DOHH2 (cell line): ENCODE data around the gene KSR1.
"Not testable (repeated sequence)": the region's sequence is repeated elsewhere in the genome, so short reads cannot be mapped to it uniquely, and the experiment has no call there.

Experiments
- H3F3A ChIP-seq: fragments of 200-600 bp; sonication (generic), shearing (Covaris generic); 2 replicates; pipeline ENCODE4 v1.6.0; 2016; ENCODE audit warnings: antibody characterized with exemption, mild to moderate bottlenecking; ENCODE audit not compliant: control insufficient read depth, insufficient read depth
- H3K27ac ChIP-seq: fragments of 200-600 bp; sonication (generic); 2 replicates; pipeline ENCODE4 v1.5.1; 2014; ENCODE audit warnings: low read depth, mild to moderate bottlenecking, low read length, moderate library complexity
- H3K27me3 ChIP-seq: fragments of 200-600 bp; sonication (generic); 2 replicates; pipeline ENCODE4 v1.6.1; 2014; ENCODE audit warnings: mild to moderate bottlenecking, low read length, mixed read lengths; ENCODE audit not compliant: control insufficient read depth
- H3K36me3 ChIP-seq: fragments of 200-600 bp; sonication (generic); 2 replicates; pipeline ENCODE4 v1.6.1; 2014; ENCODE audit warnings: mild to moderate bottlenecking, low read length, moderate library complexity, mixed read lengths; ENCODE audit not compliant: control insufficient read depth
- H3K4me1 ChIP-seq: fragments of 200-600 bp; sonication (generic); 2 replicates; pipeline ENCODE4 v1.6.1; 2014; ENCODE audit warnings: mild to moderate bottlenecking, low read length, mixed read lengths; ENCODE audit not compliant: control insufficient read depth
- H3K4me2 ChIP-seq: fragments of 200-600 bp; sonication (generic); 2 replicates; pipeline ENCODE4 v1.6.0; 2014; ENCODE audit warnings: mild to moderate bottlenecking, low read length, moderate library complexity
- H3K4me3 ChIP-seq: fragments of 200-600 bp; sonication (generic); 2 replicates; pipeline ENCODE4 v1.5.1; 2014; ENCODE audit warnings: mild to moderate bottlenecking, low read length, mixed read lengths
- H3K79me2 ChIP-seq: fragments of 200-600 bp; sonication (generic); 2 replicates; pipeline ENCODE4 v1.6.1; 2014; ENCODE audit warnings: mild to moderate bottlenecking, low read length, mixed read lengths; ENCODE audit not compliant: control insufficient read depth
- H3K9me2 ChIP-seq: fragments of 200-600 bp; sonication (generic); replicated peaks from 2 replicates; pipeline ENCODE4 v1.6.1; 2014; ENCODE audit warnings: mild to moderate bottlenecking, low read length, mixed read lengths; ENCODE audit not compliant: control insufficient read depth
- H3K9me3 ChIP-seq: fragments of 200-600 bp; sonication (generic); 2 replicates; pipeline ENCODE4 v1.6.1; 2014; ENCODE audit warnings: antibody characterized with exemption, low read length, mixed read lengths; ENCODE audit not compliant: control insufficient read depth, insufficient read depth
- H4K20me1 ChIP-seq: fragments of 200-600 bp; sonication (generic); 2 replicates; pipeline ENCODE4 v1.6.0; 2014; ENCODE audit warnings: low read depth, mild to moderate bottlenecking, antibody characterized with exemption, low read length, moderate library complexity; ENCODE audit not compliant: control insufficient read depth, insufficient read depth
- EZH2phosphoT487 ChIP-seq: fragments of 200-600 bp; sonication (generic); IDR thresholded peaks from 2 replicates; pipeline ENCODE4 v1.6.1; 2017; ENCODE audit warnings: borderline replicate concordance, mild to moderate bottlenecking, antibody characterized with exemption, low read length, moderate library complexity, mixed read lengths
- TF ChIP-seq, protein P1 (sequence below): fragments of 200-600 bp; sonication (generic); IDR thresholded peaks from one replicate; pipeline ENCODE4 v1.5.1; 2014; ENCODE audit warnings: antibody characterized with exemption, mild to moderate bottlenecking, low read depth, low read length; ENCODE audit not compliant: poor library complexity, severe bottlenecking

KSR1 gene

DNA sequence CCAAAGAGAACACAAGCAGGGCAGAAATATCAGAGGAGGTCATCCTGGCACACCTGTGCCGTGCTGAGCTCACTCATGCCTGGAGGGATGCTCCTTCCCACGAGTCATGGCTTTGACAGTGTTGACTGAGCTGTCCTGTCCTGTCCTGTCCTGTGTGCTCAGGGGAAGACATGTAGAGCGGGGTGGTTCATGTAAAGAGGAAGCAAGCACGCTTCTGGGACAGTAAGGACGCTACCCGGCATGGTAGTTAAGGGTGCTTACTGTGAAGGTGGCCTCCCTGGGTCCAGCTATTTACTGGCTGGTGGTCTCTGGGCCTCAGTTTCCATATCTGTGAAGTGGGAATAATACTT lies 175.1 kb downstream of the KSR1 start:
- H3K4me1 ChIP-seq: peaks cover 26% of the 10 kb centered on the region
- no peaks in the 10 kb centered on the region for H3K79me2 ChIP-seq
- H3K4me2 ChIP-seq: peak overlapping the region; percentile 21; the same call in 1 of the 2 replicates
- no peaks in the 10 kb centered on the region for H3K27me3 ChIP-seq
- TF ChIP-seq, protein P1, sequence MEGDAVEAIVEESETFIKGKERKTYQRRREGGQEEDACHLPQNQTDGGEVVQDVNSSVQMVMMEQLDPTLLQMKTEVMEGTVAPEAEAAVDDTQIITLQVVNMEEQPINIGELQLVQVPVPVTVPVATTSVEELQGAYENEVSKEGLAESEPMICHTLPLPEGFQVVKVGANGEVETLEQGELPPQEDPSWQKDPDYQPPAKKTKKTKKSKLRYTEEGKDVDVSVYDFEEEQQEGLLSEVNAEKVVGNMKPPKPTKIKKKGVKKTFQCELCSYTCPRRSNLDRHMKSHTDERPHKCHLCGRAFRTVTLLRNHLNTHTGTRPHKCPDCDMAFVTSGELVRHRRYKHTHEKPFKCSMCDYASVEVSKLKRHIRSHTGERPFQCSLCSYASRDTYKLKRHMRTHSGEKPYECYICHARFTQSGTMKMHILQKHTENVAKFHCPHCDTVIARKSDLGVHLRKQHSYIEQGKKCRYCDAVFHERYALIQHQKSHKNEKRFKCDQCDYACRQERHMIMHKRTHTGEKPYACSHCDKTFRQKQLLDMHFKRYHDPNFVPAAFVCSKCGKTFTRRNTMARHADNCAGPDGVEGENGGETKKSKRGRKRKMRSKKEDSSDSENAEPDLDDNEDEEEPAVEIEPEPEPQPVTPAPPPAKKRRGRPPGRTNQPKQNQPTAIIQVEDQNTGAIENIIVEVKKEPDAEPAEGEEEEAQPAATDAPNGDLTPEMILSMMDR: no peak
- no peak for TF ChIP-seq EZH2phosphoT487
- no peak overlapping the region for H3K27ac ChIP-seq
- peak overlapping the region; percentile 30 for H3K4me3 ChIP-seq
- H4K20me1 ChIP-seq: no peaks in the 10 kb centered on the region
- H3F3A ChIP-seq: no peaks in the 10 kb centered on the region
- no peaks in the 10 kb centered on the region for H3K9me2 ChIP-seq
- no peaks in the 10 kb centered on the region for H3K36me3 ChIP-seq
- H3K9me3 ChIP-seq: no peaks in the 10 kb centered on the region

DNA sequence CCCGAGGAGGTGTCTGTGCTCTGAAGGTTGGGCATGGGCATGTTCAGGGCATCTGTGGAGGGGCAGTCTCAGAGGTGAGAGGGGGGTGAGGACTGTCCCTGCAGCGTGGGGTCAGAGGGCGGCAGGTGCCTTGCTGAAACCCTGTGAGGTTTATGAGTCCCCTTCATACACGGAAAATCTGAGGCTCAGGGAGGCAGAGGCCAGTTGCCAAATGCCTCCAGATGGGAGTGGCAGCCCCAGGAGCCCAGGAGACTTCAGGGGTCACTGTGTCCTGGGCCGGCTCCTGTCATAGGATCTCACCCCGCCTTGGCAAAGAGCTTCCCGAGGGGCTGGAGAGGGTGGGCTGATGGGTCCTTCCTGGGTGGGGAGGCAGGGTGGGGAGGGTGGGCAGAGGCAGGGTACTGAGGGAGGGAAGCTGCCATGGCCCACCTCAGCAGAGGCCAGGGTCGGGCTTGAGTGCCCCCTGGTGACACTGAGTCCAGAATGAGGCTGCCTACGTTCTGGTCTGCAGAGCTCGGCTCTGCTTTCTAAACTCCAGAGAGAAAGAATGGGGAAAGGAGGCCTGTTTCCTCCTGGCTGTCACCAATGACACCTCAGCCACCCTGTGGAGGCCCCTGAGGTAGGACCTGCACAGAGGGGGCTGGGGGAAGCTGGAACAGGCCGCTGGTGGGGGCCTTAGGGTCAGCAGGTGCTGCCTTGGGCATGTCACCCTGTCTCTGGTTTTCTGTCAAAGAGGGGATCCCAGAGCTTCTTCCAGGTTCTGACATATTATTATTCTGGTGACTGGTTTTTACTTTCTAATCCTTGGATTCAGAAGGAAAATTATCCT lies 175.9 kb downstream of the KSR1 start:
- TF ChIP-seq EZH2phosphoT487: no peak
- TF ChIP-seq, protein P1: no peak
- H3K9me2 ChIP-seq: no peaks in the 10 kb centered on the region
- peak overlapping the region; percentile 30; the same call in 1 of the 2 replicates for H3K4me3 ChIP-seq
- peak overlapping the region; percentile 21; the same call in 1 of the 2 replicates for H3K4me2 ChIP-seq
- H3K27me3 ChIP-seq: no peaks in the 10 kb centered on the region
- no peaks in the 10 kb centered on the region for H3K36me3 ChIP-seq
- peaks cover 26% of the 10 kb centered on the region for H3K4me1 ChIP-seq
- no peaks in the 10 kb centered on the region for H3F3A ChIP-seq
- no peak overlapping the region for H3K27ac ChIP-seq
- H4K20me1 ChIP-seq: no peaks in the 10 kb centered on the region
- H3K9me3 ChIP-seq: no peaks in the 10 kb centered on the region
- H3K79me2 ChIP-seq: no peaks in the 10 kb centered on the region

DNA sequence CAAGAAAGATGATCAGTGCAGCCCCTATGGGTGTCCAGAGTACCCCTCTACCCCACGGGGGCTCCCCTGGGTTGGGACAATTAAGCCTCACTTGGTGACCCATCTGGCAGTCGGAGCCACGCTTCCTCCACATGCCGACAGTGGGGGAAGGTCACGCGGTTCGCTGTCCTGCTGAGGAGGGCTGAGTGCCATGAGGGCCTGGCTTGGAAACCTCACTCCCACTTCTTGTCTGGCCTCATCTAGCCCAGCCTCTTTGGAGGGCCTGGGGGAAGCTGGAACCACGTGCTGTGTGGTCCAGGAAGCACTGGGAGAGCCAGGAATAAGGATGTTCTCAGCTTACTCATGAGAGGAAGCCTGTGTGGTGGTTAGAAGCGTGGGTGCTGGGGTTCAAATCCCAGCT lies 176.5 kb downstream of the KSR1 start:
- H3K36me3 ChIP-seq, H3K4me2 ChIP-seq, H3F3A ChIP-seq: not testable (repeated sequence)

DNA sequence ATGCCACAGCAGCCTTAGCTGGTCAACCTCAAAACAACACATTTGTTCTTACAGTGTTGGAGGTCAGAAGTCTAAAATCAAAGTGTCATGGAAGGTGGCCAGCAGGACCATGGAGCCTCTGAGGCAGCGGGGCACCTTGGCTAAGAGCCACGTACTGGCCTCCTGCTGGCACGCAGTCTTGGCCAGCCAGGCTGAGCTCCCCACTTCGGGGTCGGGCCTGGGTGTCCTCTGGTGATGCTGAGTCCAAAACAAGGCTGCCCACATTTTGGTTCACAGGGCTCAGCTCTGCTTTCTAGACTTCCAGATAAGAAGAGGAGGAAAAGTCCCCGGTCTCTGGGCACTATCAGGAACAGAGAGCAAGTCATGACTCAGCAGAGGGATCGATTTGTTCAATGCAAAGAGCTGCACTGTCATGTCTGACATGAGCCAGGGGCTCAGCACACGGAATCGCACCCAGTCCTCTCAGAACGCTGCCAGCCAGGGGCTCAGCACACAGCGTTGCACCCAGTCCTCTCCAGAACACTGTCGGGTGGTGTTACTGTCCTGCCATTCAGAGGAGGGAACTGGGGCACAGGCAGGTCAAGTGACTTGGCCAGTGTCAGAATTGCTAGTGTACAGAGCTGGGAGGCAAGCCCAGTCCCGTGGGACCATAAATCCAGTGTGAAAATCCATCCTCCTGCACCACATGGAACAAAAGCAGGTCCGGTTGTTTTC lies 177.2 kb downstream of the KSR1 start:
- no peak overlapping the region for H3K27ac ChIP-seq
- no peaks in the 10 kb centered on the region for H3K9me2 ChIP-seq
- H3K4me1 ChIP-seq: peaks cover 26% of the 10 kb centered on the region
- no peak overlapping the region for H3K4me3 ChIP-seq
- H3K27me3 ChIP-seq: no peaks in the 10 kb centered on the region
- no peaks in the 10 kb centered on the region for H3K79me2 ChIP-seq
- H4K20me1 ChIP-seq: no peaks in the 10 kb centered on the region
- TF ChIP-seq, protein P1: no peak
- no peak for TF ChIP-seq EZH2phosphoT487
- no peaks in the 10 kb centered on the region for H3K36me3 ChIP-seq
- no peak overlapping the region for H3K4me2 ChIP-seq
- no peaks in the 10 kb centered on the region for H3F3A ChIP-seq
- H3K9me3 ChIP-seq: no peaks in the 10 kb centered on the region

More for the DNA sequence above, 176.5 kb downstream of the KSR1 start:
- H3K27me3 ChIP-seq, H3K79me2 ChIP-seq, H3K9me2 ChIP-seq, H3K4me3 ChIP-seq, H4K20me1 ChIP-seq, H3K27ac ChIP-seq, H3K9me3 ChIP-seq: not testable (repeated sequence)
- peaks cover 26% of the 10 kb centered on the region for H3K4me1 ChIP-seq
